Measurements from ENCODE around the gene EPB41L2. TPM values are rescaled to one million over a fixed set of nuclear protein-coding genes. Genes with fewer than 3 reads are reported as not detected.

Gene EPB41L2
- total RNA-seq, 1 experiment from 2014 or later = 199 TPM

DNA sequence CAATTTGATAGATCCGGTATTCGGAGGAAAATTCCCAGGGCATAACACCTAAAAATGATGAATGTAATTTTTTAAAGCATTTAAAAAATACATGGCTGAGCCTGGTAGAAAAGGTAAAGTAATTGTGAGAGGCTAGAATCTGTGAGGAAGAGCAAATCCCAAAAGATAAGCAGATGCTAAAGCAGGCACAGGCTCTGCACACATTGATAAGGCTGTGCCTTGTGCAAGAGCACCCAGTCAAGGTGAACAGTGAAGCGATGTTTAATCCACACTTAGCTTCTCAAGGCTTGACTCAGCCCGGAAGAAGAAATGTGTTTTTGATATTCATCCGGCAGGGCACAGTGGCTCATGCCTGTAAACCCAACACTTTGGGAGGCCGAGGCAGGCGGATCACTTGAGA is 5.1 kb upstream of the EPB41L2 start:
- no TSS peak for BruUV-seq (replicated peaks)
- ATAC-seq = no peak
- no peaks in the 10 kb centered on the region for H3K9me3 ChIP-seq (ENCODE audit: control insufficient read depth, insufficient read depth, low read depth, low read length)
- no peaks in the 10 kb centered on the region for H3K36me3 ChIP-seq (ENCODE audit: control insufficient read depth, insufficient read depth, low read length)
- no peak for TF ChIP-seq SIN3A (IDR thresholded peaks at IDR 0.05; ENCODE audit: borderline replicate concordance, insufficient read depth, low read depth, low read length)
- TF ChIP-seq POLR2AphosphoS5 (IDR thresholded peaks at IDR 0.05; ENCODE audit: low read depth, low read length) = no peak
- TF ChIP-seq, protein P1, sequence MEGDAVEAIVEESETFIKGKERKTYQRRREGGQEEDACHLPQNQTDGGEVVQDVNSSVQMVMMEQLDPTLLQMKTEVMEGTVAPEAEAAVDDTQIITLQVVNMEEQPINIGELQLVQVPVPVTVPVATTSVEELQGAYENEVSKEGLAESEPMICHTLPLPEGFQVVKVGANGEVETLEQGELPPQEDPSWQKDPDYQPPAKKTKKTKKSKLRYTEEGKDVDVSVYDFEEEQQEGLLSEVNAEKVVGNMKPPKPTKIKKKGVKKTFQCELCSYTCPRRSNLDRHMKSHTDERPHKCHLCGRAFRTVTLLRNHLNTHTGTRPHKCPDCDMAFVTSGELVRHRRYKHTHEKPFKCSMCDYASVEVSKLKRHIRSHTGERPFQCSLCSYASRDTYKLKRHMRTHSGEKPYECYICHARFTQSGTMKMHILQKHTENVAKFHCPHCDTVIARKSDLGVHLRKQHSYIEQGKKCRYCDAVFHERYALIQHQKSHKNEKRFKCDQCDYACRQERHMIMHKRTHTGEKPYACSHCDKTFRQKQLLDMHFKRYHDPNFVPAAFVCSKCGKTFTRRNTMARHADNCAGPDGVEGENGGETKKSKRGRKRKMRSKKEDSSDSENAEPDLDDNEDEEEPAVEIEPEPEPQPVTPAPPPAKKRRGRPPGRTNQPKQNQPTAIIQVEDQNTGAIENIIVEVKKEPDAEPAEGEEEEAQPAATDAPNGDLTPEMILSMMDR (IDR thresholded peaks at IDR 0.05) = no peak
- TF ChIP-seq, protein P2, sequence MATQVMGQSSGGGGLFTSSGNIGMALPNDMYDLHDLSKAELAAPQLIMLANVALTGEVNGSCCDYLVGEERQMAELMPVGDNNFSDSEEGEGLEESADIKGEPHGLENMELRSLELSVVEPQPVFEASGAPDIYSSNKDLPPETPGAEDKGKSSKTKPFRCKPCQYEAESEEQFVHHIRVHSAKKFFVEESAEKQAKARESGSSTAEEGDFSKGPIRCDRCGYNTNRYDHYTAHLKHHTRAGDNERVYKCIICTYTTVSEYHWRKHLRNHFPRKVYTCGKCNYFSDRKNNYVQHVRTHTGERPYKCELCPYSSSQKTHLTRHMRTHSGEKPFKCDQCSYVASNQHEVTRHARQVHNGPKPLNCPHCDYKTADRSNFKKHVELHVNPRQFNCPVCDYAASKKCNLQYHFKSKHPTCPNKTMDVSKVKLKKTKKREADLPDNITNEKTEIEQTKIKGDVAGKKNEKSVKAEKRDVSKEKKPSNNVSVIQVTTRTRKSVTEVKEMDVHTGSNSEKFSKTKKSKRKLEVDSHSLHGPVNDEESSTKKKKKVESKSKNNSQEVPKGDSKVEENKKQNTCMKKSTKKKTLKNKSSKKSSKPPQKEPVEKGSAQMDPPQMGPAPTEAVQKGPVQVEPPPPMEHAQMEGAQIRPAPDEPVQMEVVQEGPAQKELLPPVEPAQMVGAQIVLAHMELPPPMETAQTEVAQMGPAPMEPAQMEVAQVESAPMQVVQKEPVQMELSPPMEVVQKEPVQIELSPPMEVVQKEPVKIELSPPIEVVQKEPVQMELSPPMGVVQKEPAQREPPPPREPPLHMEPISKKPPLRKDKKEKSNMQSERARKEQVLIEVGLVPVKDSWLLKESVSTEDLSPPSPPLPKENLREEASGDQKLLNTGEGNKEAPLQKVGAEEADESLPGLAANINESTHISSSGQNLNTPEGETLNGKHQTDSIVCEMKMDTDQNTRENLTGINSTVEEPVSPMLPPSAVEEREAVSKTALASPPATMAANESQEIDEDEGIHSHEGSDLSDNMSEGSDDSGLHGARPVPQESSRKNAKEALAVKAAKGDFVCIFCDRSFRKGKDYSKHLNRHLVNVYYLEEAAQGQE (IDR thresholded peaks at IDR 0.05; ENCODE audit: insufficient read depth in 1 of 2, low read depth in 2 of 2, low read length in 1 of 2) = no peak
- peaks cover 11% of the 10 kb centered on the region for H3K4me1 ChIP-seq (ENCODE audit: control insufficient read depth, insufficient read depth, low read length)
- H3K27me3 ChIP-seq (ENCODE audit: control insufficient read depth, insufficient read depth, low read length) = no peaks in the 10 kb centered on the region
- H3K4me3 ChIP-seq (ENCODE audit: low read depth in 2 of 2, low read length in 2 of 2) = no peak overlapping the region
- H3K27ac ChIP-seq (ENCODE audit: low read length) = no peak overlapping the region
- ChIA-PET CTCF (no interaction called here), POLR2A (no interaction called here)
- no peak for DNase-seq (ENCODE audit: low read depth, low spot score)
- intact Hi-C loops (cut with micrococcal nuclease; ENCODE audit: unreplicated experiment) (loop anchor here (10.0 kb wide), 1 partner anchor 133 kb away; no protein-coding TSS in a partner anchor), in situ Hi-C loops (cut with HindIII; ENCODE audit: low pct_unique_long_range_greater_than_20kb, low sequenced_read_pairs) (no loop called here)

DNA sequence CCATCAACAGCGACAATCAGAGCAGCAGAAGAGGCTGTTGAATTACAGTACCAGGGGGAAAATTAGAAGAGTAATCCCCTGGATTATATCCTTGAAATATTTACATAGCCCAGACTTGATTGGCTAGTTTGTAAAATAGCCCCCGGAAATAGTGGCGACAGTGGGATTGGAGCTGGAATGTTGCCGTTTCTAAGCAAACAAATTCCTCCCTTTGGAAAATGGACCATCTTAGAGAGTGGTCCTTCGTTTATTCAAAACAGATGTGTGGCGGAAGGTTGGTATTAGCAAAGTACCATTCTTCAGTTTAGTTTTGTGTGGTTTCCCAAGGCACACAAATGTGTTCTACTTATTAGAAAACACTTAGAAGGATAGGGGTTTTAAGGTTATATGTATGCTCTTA is 4.5 kb upstream of the EPB41L2 start:
- H3K4me1 ChIP-seq (ENCODE audit: control insufficient read depth, insufficient read depth, low read length) = peaks cover 11% of the 10 kb centered on the region
- H3K27me3 ChIP-seq (ENCODE audit: control insufficient read depth, insufficient read depth, low read length) = no peaks in the 10 kb centered on the region
- H3K27ac ChIP-seq (ENCODE audit: low read length) = no peak overlapping the region
- no TSS peak for BruUV-seq (replicated peaks)
- no peak overlapping the region for H3K4me3 ChIP-seq (ENCODE audit: low read depth in 2 of 2, low read length in 2 of 2)
- no peak for DNase-seq (ENCODE audit: low read depth, low spot score)
- ATAC-seq = no peak
- POLR2A ChIA-PET = no interaction called here
- no peaks in the 10 kb centered on the region; the same call in 1 of the 2 replicates for H3K36me3 ChIP-seq (ENCODE audit: control insufficient read depth, insufficient read depth, low read length)
- in situ Hi-C loops (cut with HindIII; ENCODE audit: low pct_unique_long_range_greater_than_20kb, low sequenced_read_pairs) = no loop called here
- CTCF ChIA-PET = no interaction called here
- TF ChIP-seq, protein P1 (IDR thresholded peaks at IDR 0.05) = no peak
- TF ChIP-seq POLR2AphosphoS5 (IDR thresholded peaks at IDR 0.05; ENCODE audit: low read depth, low read length) (no peak), SIN3A (IDR thresholded peaks at IDR 0.05; ENCODE audit: borderline replicate concordance, insufficient read depth, low read depth, low read length) (no peak), TCF7L2 (IDR thresholded peaks at IDR 0.05; ENCODE audit: low read depth, low read length) (no peak)
- TF ChIP-seq, protein P2 (IDR thresholded peaks at IDR 0.05; ENCODE audit: insufficient read depth in 1 of 2, low read depth in 2 of 2, low read length in 1 of 2) = no peak
- intact Hi-C loops (cut with micrococcal nuclease; ENCODE audit: unreplicated experiment) = loop anchor here (10.0 kb wide), 1 partner anchor 133 kb away; no protein-coding TSS in a partner anchor
- no peaks in the 10 kb centered on the region for H3K9me3 ChIP-seq (ENCODE audit: control insufficient read depth, insufficient read depth, low read depth, low read length)
